Stomach (tissue), 4 donors: ENCODE data around the gene HJURP.

ENCODE experiments used
- CTCF ChIP-seq, 7 experiments: fragments of 450-650 bp in 4 of 7; fragments of 200-600 bp in 3 of 7; sonication (generic) in 3 of 7; IDR thresholded peaks; one replicate each; pipeline ENCODE4 v1.5.1; 2016 to 2019; ENCODE audit warnings: antibody characterized with exemption in 7 of 7, control low read depth in 2 of 7, mild to moderate bottlenecking in 1 of 7
- EP300 ChIP-seq: sonication (generic); formaldehyde crosslinking; IDR thresholded peaks from one replicate; pipeline ENCODE4 v1.6.1; 2017; ENCODE audit warnings: antibody characterized with exemption
- POLR2AphosphoS5 ChIP-seq, 3 donors: sonication (generic); formaldehyde crosslinking; IDR thresholded peaks; one replicate each; pipeline ENCODE4 v1.6.1; 2016; ENCODE audit warnings: antibody characterized with exemption in 3 of 3

- TF ChIP-seq CTCF (IDR thresholded peaks at IDR 0.05) (no peak), POLR2AphosphoS5 (IDR thresholded peaks at IDR 0.05) (no peak), EP300 (no peak)
Observed at GRCh38 chr2:233866479-233866878, 12.1 kb upstream of the HJURP start.
